ENCODE results near the gene CARD6. TPM values are rescaled to one million over a fixed set of nuclear protein-coding genes. Genes with fewer than 3 reads are reported as not detected.

Gene CARD6
- total and polyA plus RNA-seq, 9 of the 15 experiments (the other 6 are each of a cell fraction or from before 2014, with no cell fraction given) = 3.5 to 8.3 (median 5.9) TPM

DNA sequence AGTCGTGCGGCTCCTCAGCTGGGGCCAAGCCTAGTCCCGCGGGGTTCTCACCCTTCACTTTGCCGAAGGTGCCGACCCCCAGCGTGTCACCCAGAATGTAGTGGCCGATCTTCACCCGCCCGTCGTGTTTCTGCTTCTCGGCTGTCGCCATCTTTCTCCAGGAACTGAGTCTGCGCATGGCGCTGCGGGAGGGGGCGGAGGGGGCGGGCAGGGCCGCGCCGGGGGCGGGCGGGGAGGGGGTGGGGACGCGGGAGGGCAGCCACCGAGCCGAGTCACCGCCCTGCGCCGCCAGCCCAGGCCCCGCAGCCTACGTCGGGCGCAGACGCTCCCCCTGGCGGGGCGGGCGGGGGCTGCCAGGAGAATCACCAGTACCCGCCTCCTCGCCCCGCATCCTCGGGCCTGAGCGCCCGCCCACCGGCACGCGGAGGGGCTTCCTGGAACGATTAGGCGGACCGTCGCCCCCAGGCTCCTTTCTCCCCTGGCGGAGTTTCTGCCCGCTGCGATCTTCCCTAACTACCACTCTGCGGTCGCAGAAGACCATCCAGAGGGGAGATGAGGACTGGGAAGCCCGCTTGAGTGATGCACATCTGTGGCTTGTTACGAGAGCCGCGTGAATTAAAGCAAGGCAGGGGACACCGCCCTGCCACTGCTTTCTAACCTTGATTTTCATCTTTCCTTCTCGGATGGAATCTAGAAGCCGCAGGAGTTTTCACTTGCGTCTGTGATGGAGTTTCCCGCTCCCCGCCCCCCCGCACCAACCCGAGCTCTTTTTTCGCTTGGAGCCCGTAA is 43.0 kb upstream of the CARD6 start, which contains the start of gene PRKAA1 (continued):
- TF ChIP-seq SIN3A (IDR thresholded peaks at IDR 0.05; ENCODE audit: borderline replicate concordance in 2 of 2, control insufficient read depth in 1 of 2, low read depth in 2 of 2, low read length in 2 of 2) (no peak; a peak in 1 of 4 replicates), ZNF695 (CRISPR knock-in tag; IDR thresholded peaks at IDR 0.05) (no peak), ZNF3 (CRISPR knock-in tag; IDR thresholded peaks at IDR 0.05) (no peak), POLR2AphosphoS2 (IDR thresholded peaks at IDR 0.05; ENCODE audit: low read length) (no peak), SRF (CRISPR knock-in tag; IDR thresholded peaks at IDR 0.05) (peak in 1 of 2 experiments; percentile 75; a peak in 2 of 4 replicates), SP1 (CRISPR knock-in tag; IDR thresholded peaks at IDR 0.05) (peak; percentile 82), ZNF174 (CRISPR knock-in tag; IDR thresholded peaks at IDR 0.05) (no peak), POLR2A (conservative IDR thresholded peaks at IDR 0.05) (peak; percentile 93), RBFOX2 (IDR thresholded peaks at IDR 0.05; ENCODE audit: low read depth, low read length) (peak; percentile 91), RCOR1 (IDR thresholded peaks at IDR 0.05; ENCODE audit: borderline replicate concordance in 1 of 2, low read depth in 2 of 2, low read length in 2 of 2) (peak in 1 of 2 experiments; percentile 30; a peak in 3 of 4 replicates), FOXK1 (CRISPR knock-in tag; IDR thresholded peaks at IDR 0.05; ENCODE audit: borderline replicate concordance) (0 out of 2 replicates have a peak, but pooled peaks have one; percentile 80), PCBP2 (IDR thresholded peaks at IDR 0.05; ENCODE audit: low read depth, low read length, poor library complexity, severe bottlenecking) (no peak)
- TF ChIP-seq, protein P1, sequence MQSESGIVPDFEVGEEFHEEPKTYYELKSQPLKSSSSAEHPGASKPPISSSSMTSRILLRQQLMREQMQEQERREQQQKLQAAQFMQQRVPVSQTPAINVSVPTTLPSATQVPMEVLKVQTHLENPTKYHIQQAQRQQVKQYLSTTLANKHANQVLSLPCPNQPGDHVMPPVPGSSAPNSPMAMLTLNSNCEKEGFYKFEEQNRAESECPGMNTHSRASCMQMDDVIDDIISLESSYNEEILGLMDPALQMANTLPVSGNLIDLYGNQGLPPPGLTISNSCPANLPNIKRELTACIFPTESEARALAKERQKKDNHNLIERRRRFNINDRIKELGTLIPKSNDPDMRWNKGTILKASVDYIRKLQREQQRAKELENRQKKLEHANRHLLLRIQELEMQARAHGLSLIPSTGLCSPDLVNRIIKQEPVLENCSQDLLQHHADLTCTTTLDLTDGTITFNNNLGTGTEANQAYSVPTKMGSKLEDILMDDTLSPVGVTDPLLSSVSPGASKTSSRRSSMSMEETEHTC (IDR thresholded peaks at IDR 0.05) = no peak
- TF ChIP-seq, protein P2, sequence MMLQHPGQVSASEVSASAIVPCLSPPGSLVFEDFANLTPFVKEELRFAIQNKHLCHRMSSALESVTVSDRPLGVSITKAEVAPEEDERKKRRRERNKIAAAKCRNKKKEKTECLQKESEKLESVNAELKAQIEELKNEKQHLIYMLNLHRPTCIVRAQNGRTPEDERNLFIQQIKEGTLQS (IDR thresholded peaks at IDR 0.05) = no peak; the same call in 1 of the 2 replicates
- TF ChIP-seq, protein P2 (CRISPR knock-in tag; conservative IDR thresholded peaks at IDR 0.05) = 0 out of 2 replicates have a peak, but pooled peaks have one; percentile 67
- TF ChIP-seq, protein P3, sequence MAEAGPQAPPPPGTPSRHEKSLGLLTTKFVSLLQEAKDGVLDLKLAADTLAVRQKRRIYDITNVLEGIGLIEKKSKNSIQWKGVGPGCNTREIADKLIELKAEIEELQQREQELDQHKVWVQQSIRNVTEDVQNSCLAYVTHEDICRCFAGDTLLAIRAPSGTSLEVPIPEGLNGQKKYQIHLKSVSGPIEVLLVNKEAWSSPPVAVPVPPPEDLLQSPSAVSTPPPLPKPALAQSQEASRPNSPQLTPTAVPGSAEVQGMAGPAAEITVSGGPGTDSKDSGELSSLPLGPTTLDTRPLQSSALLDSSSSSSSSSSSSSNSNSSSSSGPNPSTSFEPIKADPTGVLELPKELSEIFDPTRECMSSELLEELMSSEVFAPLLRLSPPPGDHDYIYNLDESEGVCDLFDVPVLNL (CRISPR knock-in tag; IDR thresholded peaks at IDR 0.05; ENCODE audit: low read depth) = no peak
